GM19043 (cell line): Measurements from ENCODE around the gene DNAJC1.
A peak's percentile ranks its signal among the peaks of the same experiment; 100 is the strongest.
"Not testable (repeated sequence)": the region's sequence is repeated elsewhere in the genome, so short reads cannot be mapped to it uniquely, and the experiment has no call there.

ENCODE experiments used
- ATAC-seq: cut with Tn5 transposase; IDR thresholded peaks from one replicate; pipeline ENCODE4 v1.9.1; 2021; ENCODE audit warnings: low read depth; ENCODE audit not compliant: unreplicated experiment

The DNAJC1 gene

DNA sequence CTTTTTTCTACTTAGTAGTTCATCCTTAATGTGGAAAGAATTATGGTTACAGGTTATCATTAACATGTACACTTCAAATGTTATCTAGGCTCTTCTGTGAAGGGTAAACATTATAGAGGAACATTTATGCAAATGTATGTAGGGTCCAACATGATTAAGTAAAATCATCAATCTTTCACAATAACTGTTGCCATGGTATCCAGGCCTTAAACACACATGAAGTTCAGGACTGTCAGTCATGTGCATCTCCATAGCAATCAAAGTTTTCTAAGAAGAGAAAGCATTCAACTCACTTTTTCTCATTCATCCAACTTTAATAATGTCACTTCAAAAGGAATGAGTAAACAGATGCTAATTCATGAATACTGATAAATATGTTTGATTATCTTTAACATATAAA, 83.6 kb downstream of the DNAJC1 start:
- ATAC-seq = no peak

DNA sequence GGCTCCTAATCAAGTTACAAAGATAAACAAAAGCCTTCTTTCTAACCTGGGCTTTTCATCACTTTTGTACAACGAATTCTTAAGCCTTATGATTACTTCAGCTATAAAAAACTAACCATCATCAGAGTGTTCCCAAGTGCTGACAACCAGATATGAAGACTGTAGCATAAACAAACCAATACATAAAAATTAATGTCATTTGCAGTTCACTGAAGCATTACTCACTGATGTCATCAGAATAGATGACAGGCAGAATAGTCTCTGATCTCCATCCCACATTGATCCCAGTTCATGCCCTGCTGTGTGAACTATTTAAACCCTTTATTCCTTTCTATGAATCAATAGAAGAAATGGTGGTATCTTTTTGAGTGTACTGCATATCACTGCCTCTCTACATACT, 84.4 kb downstream of the DNAJC1 start:
- no peak for ATAC-seq

DNA sequence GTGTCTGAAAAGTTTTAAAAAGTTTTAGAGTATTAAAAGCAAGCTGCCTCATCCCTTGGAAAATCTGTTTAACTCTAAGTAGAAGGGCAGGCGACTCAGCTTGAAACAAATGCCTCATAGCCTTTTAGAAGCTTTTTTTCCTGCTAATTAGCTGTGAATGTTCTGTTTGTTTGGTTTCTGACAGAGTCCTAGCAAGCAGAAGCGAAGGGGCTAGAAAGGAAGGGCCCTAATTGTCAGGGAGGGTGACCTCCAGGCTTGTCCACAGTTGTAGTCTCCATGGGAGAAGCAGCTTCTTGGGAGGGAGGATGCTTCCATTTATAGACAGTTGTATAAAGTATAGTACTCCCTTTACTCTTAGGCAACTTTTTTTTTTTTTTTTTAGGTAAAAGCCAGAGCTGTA, 90.9 kb downstream of the DNAJC1 start:
- no peak for ATAC-seq

DNA sequence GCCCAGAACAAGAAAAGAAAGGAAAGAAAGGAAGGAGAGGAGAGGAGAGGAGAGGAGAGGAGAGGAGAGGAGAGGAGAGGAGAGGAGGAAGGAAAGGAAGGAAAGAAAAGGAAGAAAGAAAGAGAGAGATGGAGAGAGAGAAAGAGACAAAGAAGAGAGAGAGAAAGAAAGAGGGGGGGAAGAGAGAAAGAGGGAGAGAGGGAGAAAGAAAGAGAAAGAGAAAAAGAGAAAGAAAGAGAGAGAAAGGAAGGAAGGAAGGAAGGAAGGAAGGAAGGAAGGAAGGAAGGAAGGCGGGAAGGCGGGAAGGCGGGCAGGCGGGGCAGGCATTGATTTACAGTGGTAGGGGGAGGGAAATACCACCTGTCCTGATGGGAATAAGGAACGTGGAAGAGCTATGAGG, 92.7 kb downstream of the DNAJC1 start:
- ATAC-seq = no peak

DNA sequence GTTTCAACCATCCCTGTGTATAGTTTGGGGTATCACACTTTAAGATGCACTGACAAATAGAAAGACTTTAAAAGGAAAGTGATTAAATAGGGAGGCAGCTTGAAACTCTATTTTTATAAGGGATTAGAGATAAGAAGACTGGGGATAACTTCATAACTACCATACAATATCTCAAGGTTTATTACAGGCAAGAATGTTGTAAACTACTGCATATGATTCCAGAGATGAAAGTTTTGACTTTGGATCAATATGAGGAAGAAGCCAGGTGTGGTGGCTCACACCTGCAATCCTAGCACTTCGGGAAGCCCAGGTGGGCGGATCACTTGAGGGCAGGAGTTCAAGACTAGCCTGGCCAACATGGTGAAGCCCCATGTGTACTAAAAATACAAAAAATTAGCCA, 96.1 kb downstream of the DNAJC1 start:
- no peak for ATAC-seq

- ATAC-seq = no peak
Observed at GRCh38 chr10:21904930-21905329, 98.6 kb downstream of the DNAJC1 start.

- ATAC-seq = no peak
Observed at GRCh38 chr10:21899736-21900135, 103.8 kb downstream of the DNAJC1 start.

- ATAC-seq = no peak
Observed at GRCh38 chr10:21895932-21896331, 107.6 kb downstream of the DNAJC1 start.

DNA sequence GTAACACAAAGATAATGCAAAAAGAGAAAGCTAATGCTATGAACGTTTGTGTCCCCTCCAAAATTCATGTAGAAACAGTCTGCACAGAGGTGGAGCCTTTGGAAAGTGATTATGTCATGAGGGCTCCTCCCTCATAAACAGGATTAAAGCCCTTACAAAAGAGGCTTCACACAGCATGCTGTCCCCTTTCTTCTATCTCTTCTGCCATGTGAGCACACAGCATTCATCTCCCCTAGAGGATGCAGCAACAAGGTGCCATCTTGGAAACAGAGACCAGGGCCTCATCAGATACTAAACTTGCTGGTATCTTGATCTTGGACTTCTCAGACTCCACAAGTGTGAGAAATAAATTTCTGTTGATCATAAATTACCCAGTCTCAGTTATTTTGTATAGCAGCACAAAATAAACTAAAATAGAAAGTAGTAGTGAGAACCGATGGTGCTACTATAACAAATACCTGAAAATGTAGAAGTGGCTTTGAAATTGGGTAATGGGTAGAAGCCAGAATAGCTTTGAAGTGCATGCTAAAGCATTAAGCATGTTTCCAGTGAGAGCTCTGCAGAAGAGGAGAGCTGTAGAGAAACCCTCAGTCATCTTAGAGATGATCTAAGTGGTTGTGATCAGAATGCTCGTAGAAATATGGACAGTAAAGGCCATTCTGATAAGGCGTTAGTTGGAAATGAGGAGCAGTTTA, 108.7 kb downstream of the DNAJC1 start:
- no peak for ATAC-seq

DNA sequence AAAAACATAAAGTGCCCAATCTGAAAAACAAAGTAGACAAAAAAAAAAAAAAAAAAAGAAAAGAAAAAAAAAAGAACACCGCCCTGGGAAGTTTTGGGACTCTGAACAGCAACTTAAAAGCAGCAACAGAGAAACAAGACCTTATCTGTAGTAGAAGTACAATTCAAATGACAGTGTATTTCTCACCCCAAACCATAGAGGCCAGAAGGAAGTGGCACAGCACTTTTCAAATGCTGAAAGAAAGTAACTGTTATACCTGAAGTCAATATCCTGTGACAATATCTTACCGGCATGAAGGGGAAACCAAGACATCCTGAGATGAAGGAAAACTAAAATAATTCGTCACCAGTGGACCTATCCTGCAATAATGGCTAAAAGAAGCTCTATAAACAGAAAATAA, 112.1 kb downstream of the DNAJC1 start:
- ATAC-seq = no peak

DNA sequence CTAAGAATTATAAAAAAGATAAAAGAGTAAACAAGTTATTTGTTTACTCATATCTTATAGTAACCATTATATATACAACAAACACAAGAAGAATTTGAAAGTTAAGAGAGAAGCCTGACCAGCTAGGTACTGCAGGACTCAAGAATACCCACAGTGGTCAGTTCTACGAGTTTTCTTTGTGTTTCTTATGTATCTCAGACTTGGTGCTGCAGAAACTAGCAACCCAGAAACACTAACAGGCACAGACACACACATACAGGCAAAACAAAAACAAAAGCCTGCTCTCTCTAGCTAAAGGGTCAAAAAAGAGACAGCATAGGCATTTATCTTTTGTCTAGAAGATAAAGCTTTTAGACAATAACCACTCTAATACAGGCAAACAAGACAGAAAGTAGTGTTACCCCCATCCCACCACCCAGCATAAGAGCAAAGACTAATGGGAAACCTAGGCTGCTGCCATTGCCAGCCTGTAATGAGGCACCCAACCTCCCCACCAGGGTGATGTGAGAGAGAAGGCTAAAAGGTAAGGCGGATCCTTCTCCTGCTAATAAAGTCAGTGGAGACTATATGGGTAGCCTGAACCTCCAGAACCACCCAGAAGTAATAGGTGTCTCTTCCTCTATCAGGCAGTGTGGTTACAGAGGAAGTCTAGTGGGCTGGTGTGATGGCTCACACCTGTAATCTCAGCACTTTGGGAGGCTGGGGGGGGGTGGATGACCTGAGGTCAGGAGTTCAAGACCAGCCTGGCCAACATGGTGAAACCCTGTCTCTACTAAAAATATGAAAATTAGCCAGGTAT, 113.9 kb downstream of the DNAJC1 start:
- no peak for ATAC-seq

- peak; percentile 98 for ATAC-seq
Observed at GRCh38 chr10:21888959-21889358, 114.6 kb downstream of the DNAJC1 start.

GRCh38 chr10:21885940-21886339, 117.6 kb downstream of the DNAJC1 start:
- ATAC-seq = no peak

DNA sequence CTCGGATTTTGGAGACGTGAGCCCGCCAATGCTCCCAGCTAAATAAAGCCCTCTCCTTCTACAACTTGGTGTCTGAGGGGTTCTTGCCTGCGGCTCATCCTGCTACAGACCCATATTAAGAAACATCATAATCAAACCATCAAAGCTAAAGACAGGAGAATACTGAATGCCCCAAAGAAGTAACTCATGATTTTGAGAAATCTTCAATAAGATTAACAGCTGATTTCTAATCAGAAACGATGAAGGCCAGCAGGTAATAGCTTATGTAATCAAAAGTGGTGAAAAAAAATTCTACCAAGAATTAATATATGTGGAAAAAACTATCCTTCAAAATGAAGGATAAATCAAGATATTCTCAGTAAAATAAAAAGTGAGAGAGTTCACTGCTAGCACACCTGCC, 130.3 kb downstream of the DNAJC1 start:
- ATAC-seq = no peak

- ATAC-seq = not testable (repeated sequence)
Observed at GRCh38 chr10:21872771-21873170, 130.8 kb downstream of the DNAJC1 start.

DNA sequence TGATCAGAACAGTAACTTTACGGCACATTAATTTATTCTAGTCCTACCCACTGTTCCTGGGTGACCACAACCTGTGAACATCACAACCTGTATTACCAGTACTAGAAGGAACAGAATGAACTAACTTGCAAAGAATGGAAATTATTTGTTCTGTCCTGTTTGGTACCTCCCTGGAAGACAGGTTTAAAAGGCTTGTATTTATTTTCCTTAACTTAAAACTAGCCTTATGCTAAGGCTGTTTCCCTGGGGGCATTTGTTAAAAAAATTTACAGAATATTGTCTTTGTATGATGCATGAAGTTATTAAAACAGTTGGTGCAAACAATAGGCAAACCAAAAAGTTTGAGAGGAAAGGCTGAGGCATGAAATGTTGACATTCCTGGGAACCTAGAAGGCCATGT, 132.7 kb downstream of the DNAJC1 start:
- no peak for ATAC-seq

DNA sequence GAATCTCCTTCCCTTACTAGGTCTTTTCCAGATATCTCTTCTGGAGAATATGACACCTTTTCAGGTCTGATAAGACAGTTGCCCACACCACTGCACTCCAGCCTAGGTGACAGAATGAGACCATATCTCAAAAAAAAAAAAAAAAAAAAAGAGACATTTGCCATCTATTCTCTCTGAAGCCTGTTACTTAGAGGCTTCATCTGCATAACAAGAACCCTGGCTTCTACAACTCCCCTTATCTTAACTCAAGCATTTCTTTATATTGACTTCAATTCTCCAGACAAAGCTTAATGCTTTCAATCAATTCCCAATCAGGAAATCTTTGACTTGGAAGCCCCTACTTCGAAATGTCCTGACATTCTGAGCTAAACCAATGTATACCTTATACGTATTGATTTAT, 134.4 kb downstream of the DNAJC1 start:
- ATAC-seq = not testable (repeated sequence)

GRCh38 chr10:21860718-21861117, 142.8 kb downstream of the DNAJC1 start:
- ATAC-seq = no peak

GRCh38 chr10:21858455-21858854, 145.1 kb downstream of the DNAJC1 start:
- ATAC-seq = no peak

DNA sequence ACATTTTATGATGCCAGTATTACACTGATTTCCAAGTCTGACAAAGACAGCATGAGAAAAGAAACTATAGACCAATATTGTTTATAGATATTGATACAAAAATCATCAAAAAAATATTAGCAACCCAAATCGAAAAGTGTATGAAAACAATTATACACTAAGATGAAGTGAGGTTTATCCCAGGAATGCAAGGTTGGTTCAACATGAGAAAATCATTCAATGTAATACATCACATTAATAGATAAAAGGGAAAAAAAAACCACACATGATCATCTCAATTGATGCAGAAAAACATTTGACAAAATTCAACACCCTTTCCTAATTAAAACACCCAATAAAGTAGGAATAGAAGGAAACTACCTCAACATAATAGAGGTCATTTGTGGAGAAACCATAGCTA, 153.9 kb downstream of the DNAJC1 start:
- no peak for ATAC-seq

GRCh38 chr10:21843645-21844044, 159.9 kb downstream of the DNAJC1 start:
- ATAC-seq = no peak

DNA sequence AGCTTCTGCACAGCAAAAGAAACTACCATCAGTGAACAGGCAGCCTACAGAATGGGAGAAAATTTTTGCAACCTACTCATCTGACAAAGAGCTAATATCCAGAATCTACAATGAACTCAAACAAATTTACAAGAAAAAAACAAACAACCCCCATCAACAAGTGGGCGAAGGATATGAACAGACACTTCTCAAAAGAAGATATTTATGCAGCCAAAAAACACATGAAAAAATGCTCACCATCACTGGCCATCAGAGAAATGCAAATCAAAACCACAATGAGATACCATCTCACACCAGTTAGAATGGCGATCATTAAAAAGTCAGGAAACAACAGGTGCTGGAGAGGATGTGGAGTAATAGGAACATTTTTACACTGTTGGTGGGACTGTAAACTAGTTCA, 162.3 kb downstream of the DNAJC1 start:
- not testable (repeated sequence) for ATAC-seq
